ENCODE data around the gene LYPD3. TPM values are rescaled to one million over a fixed set of nuclear protein-coding genes. Genes with fewer than 3 reads are reported as not detected.

LYPD3 gene
- total RNA-seq, 3 donors from 2014 or later: 0.23 to 1.5 (median 0.46) TPM

- no peak for TF ChIP-seq CTCF (IDR thresholded peaks at IDR 0.05)
- H3K4me1 ChIP-seq (ENCODE audit: low read depth): peaks cover 3% of the 10 kb centered on the region
- H3K36me3 ChIP-seq (ENCODE audit: low read depth): no peaks in the 10 kb centered on the region
- no peak overlapping the region for H3K4me3 ChIP-seq
- H3K9me3 ChIP-seq: no peaks in the 10 kb centered on the region
- intact Hi-C loops (cut with DNase I, micrococcal nuclease): no loop called here
- DNase-seq: no peak
- no peak for ATAC-seq
Measured at GRCh38 chr19:43471091-43471490, 5.7 kb upstream of the LYPD3 start.

- Histone ChIP-seq H3K36me3 (ENCODE audit: low read depth) (no peaks in the 10 kb centered on the region), H3K9me3 (no peaks in the 10 kb centered on the region), H3K4me1 (ENCODE audit: low read depth) (peaks cover 7% of the 10 kb centered on the region), H3K4me3 (no peak overlapping the region)
- no peak for DNase-seq
- ATAC-seq: no peak
- TF ChIP-seq CTCF (IDR thresholded peaks at IDR 0.05): no peak
- intact Hi-C loops (cut with DNase I, micrococcal nuclease): no loop called here
Measured at GRCh38 chr19:43470288-43470687, 4.9 kb upstream of the LYPD3 start.

GRCh38 chr19:43469160-43469480 is 3.7 kb upstream of the LYPD3 start:
- intact Hi-C loops (cut with DNase I, micrococcal nuclease): no loop called here
- no peak for ATAC-seq
- Histone ChIP-seq H3K36me3 (ENCODE audit: low read depth) (no peaks in the 10 kb centered on the region), H3K9me3 (no peaks in the 10 kb centered on the region), H3K4me1 (ENCODE audit: low read depth) (peaks cover 16% of the 10 kb centered on the region), H3K4me3 (no peak overlapping the region)
- TF ChIP-seq CTCF (IDR thresholded peaks at IDR 0.05): no peak
- no peak for DNase-seq

GRCh38 chr19:43468354-43469159 is 3.1 kb upstream of the LYPD3 start:
- intact Hi-C loops (cut with DNase I, micrococcal nuclease): no loop called here
- ATAC-seq: no peak
- H3K4me1 ChIP-seq (ENCODE audit: low read depth): peaks cover 17% of the 10 kb centered on the region

GRCh38 chr19:43467730-43468129 is 2.3 kb upstream of the LYPD3 start:
- Histone ChIP-seq H3K4me1 (ENCODE audit: low read depth) (peaks cover 23% of the 10 kb centered on the region), H3K4me3 (no peak overlapping the region), H3K9me3 (no peaks in the 10 kb centered on the region), H3K36me3 (ENCODE audit: low read depth) (no peaks in the 10 kb centered on the region)
- TF ChIP-seq CTCF (IDR thresholded peaks at IDR 0.05): no peak
- DNase-seq (no peak), ATAC-seq (no peak)
- intact Hi-C loops (cut with DNase I, micrococcal nuclease): no loop called here

More at GRCh38 chr19:43468354-43469159, 3.1 kb upstream of the LYPD3 start:
- TF ChIP-seq CTCF (IDR thresholded peaks at IDR 0.05): no peak
- Histone ChIP-seq H3K9me3 (no peaks in the 10 kb centered on the region), H3K36me3 (ENCODE audit: low read depth) (no peaks in the 10 kb centered on the region), H3K4me3 (no peak overlapping the region)
- DNase-seq: no peak
